Endothelial cell (in vitro differentiated cells): ENCODE measurements around the gene RAD51B. TPM values are rescaled to one million over a fixed set of nuclear protein-coding genes. Genes with fewer than 3 reads are reported as not detected.

Experiments
- DNase-seq: peaks from one replicate; pipeline ENCODE4 v3.0.0; 2021; ENCODE audit warnings: low spot score
- H3K27ac Mint-ChIP-seq: one replicate; pipeline ENCODE4 v1.8.0; 2021; ENCODE audit warnings: mixed read lengths, inconsistent platforms; ENCODE audit not compliant: unreplicated experiment
- H3K27me3 Mint-ChIP-seq: one replicate; pipeline ENCODE4 v1.8.0; 2021; ENCODE audit warnings: mild to moderate bottlenecking, moderate library complexity, mixed read lengths, inconsistent platforms; ENCODE audit not compliant: unreplicated experiment
- H3K36me3 Mint-ChIP-seq: one replicate; pipeline ENCODE4 v1.8.0; 2021; ENCODE audit warnings: mild to moderate bottlenecking, low read depth, mixed read lengths, inconsistent platforms; ENCODE audit not compliant: unreplicated experiment
- H3K4me1 Mint-ChIP-seq: one replicate; pipeline ENCODE4 v1.8.0; 2021; ENCODE audit warnings: mild to moderate bottlenecking, mixed read lengths, inconsistent platforms; ENCODE audit not compliant: unreplicated experiment
- H3K4me3 Mint-ChIP-seq: one replicate; pipeline ENCODE4 v1.8.0; 2021; ENCODE audit warnings: mild to moderate bottlenecking, mixed read lengths, inconsistent platforms; ENCODE audit not compliant: unreplicated experiment
- H3K9me3 Mint-ChIP-seq: one replicate; pipeline ENCODE4 v1.8.0; 2021; ENCODE audit warnings: mixed read lengths, inconsistent platforms; ENCODE audit not compliant: unreplicated experiment
- CTCF ChIP-seq: fragments of 200-600 bp; sonication (generic); IDR thresholded peaks from one replicate; pipeline ENCODE4 v1.5.0; 2021; ENCODE audit warnings: antibody characterized with exemption; ENCODE audit not compliant: unreplicated experiment
- total RNA-seq: library from RNA; stranded (reverse); fragmentation: NEBNext Ultra II Directional; extraction: Animal tissue kit (Norgen Biotek cat#: 25700); gene quantifications from one replicate; pipeline ENCODE4 v1.2.1, GENCODE V29; 2021; ENCODE audit not compliant: unreplicated experiment

RAD51B gene
- total RNA-seq, 1 donor from 2014 or later: 23.5 TPM

GRCh38 chr14:68748260-68748659 lies 928.7 kb downstream of the RAD51B start:
- Mint-ChIP-seq H3K27me3 (peaks cover 2% of the 10 kb centered on the region), H3K4me3 (no peak overlapping the region), H3K9me3 (no peaks in the 10 kb centered on the region), H3K36me3 (no peaks in the 10 kb centered on the region), H3K27ac (no peak overlapping the region), H3K4me1 (peaks cover 6% of the 10 kb centered on the region)
- TF ChIP-seq CTCF: no peak
- no peak for DNase-seq

GRCh38 chr14:68748691-68749090 lies 929.1 kb downstream of the RAD51B start:
- Mint-ChIP-seq H3K36me3 (no peaks in the 10 kb centered on the region), H3K9me3 (no peaks in the 10 kb centered on the region), H3K4me1 (peaks cover 6% of the 10 kb centered on the region), H3K4me3 (no peak overlapping the region), H3K27me3 (peaks cover 2% of the 10 kb centered on the region), H3K27ac (no peak overlapping the region)
- no peak for DNase-seq
- TF ChIP-seq CTCF: no peak

- Mint-ChIP-seq H3K27ac (no peak overlapping the region), H3K36me3 (no peaks in the 10 kb centered on the region), H3K4me3 (no peak overlapping the region), H3K27me3 (peaks cover 2% of the 10 kb centered on the region), H3K4me1 (peaks cover 6% of the 10 kb centered on the region), H3K9me3 (no peaks in the 10 kb centered on the region)
- no peak for TF ChIP-seq CTCF
- DNase-seq: no peak
Measured at GRCh38 chr14:68749487-68750475, 930.2 kb downstream of the RAD51B start.

- Mint-ChIP-seq H3K27ac (no peak overlapping the region), H3K4me3 (no peak overlapping the region), H3K27me3 (no peaks in the 10 kb centered on the region), H3K36me3 (no peaks in the 10 kb centered on the region), H3K9me3 (no peaks in the 10 kb centered on the region), H3K4me1 (peaks cover 9% of the 10 kb centered on the region)
- no peak for DNase-seq
- no peak for TF ChIP-seq CTCF
Measured at GRCh38 chr14:68752271-68753006, 932.9 kb downstream of the RAD51B start.
